Transverse colon (tissue), 1 donor: Measurements from ENCODE around the gene RASL12.

Experiments
- EP300 ChIP-seq: sonication (generic); formaldehyde crosslinking; IDR thresholded peaks from one replicate; pipeline ENCODE4 v1.6.1; 2017; ENCODE audit warnings: antibody characterized with exemption, low read depth
- POLR2A ChIP-seq: fragments of 450-650 bp; IDR thresholded peaks from one replicate; pipeline ENCODE4 v1.6.1; 2016; ENCODE audit warnings: antibody characterized with exemption, mild to moderate bottlenecking, moderate library complexity

DNA sequence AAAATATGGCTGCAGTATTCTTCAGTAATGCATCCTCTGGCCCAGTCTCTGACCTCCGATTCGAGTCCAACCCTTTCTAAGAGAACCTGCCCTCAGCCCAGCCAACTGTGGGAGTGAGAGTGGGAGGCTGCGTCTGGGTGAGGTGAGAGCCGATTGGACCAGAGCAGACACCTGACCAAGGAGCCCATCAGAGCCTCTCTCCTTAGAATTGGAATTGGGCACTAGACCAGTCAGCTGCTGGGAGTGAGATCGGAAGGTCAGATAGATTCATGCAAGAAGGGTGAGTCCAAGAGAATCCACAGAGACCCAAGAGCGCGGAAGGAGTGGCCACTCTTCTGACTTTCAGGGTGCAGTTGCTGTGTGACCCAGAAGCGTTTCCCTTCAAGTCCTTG, 10.2 kb downstream of the RASL12 start:
- TF ChIP-seq POLR2A (no peak), EP300 (no peak)
